IPS DF 4.7 (cell line): ENCODE data around the gene HIPK3.
"Not testable (repeated sequence)": the region's sequence is repeated elsewhere in the genome, so short reads cannot be mapped to it uniquely, and the experiment has no call there.

ENCODE experiments used
- DNase-seq: peaks from one replicate; pipeline ENCODE4 v3.0.0-alpha.2; 2013; ENCODE audit warnings: low spot score; ENCODE audit errors: extremely low read depth

HIPK3 gene

DNA sequence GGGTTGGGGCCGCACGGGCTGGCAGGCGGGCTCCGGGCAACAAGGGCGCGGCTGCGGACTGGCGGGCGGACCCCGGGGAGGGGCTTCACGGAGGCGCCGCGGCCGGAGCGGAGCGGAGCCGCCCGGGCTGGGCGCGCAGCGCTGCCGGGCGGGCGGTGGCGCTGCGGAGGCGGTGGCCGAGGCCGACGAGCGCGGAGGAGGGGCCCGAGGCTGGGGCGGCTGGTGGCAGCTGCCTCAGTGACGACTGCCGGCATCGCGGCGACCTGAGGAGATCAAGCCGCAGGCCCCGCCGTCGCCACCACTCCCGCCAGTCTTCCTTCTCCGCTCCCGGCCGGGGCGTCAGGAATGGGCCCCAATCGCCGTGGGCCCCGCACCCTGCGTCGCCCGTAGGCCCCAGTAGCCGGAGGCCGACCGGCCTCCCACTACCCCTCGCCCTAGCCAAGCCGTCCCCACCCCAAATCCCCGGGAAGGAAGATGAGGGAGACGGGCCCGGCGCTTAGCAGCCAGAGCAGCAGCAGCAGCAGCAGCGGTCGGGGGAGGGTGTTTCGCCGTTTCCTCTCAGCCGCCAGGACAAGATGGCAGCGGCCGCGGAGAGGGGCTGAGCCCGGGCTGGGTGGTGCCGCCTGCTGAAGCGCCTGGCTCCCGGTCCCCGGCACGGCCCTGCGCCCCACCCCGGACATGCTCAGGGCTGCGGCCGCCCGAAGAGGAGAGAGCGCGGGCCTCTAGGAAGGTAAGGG is at the start of gene HIPK3:
Gene HIPK3 (plus strand): TSS at position 222 of the 737 bp plus-strand sequence.
- no peak for DNase-seq

DNA sequence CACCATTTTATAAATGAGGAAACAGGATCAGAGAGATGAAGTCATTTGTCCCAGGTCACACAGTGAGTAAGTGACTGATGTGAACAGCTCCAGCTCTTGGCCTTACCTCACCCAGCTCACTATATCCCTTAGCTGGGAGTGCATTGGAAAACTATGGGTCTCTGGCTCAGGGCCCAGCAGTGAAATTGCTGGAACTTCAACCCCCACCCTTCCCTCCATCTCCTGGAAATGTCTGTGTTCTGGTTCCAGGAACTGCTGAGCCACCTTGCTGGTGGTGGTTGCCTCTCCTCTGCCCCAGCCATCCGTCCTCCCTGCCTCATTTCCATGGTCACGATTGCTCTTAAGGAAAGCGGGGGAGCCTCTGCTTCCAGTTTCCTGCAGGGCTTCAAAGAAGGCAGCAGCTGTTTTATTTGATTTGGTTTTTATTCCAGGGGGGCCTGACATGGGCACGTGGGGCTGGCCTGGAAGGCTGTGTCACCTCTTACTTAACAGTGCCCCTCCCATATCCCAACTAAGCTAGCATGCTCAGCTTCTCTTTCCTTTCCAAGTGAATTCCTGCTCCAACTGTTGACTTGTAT is 49.7 kb upstream of the HIPK3 start:
- DNase-seq, result no peak

DNA sequence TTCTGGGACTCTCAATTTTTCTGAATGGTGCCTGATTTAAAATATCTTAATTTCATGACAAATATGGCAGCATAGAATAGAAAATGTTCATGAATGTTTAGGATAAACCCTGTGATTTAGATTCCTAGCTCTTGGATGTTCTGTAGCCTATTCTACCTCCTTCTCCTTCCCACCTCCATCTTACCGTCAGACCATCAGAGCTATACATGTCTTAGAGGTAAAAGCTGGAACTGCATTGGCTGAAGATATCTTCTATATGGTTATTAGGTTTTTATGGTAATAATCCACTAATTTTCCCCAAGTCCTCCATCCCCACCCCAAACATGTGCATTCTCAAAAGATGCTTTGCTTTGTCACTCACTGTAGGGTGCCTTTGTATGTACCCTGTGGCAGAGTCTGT is 49.0 kb upstream of the HIPK3 start:
- no peak for DNase-seq

DNA sequence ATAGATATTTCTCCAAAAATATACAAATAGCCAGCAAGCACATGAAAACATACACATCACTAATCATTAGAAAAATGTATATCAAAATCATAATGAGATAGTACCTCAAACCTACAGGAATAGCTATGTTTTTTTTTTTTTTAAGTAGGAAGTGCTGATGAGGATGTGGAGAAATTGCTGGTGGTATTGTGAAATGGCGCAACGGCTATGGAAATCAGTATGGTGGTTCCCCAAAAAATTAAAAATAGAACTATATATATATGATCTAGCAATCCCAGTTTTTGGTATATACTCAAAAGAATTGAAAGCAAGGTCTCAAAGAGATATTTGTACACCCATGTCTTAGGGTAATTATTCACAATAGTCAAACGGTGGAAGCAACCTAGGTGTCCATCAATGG is 46.0 kb upstream of the HIPK3 start:
- DNase-seq, result no peak

DNA sequence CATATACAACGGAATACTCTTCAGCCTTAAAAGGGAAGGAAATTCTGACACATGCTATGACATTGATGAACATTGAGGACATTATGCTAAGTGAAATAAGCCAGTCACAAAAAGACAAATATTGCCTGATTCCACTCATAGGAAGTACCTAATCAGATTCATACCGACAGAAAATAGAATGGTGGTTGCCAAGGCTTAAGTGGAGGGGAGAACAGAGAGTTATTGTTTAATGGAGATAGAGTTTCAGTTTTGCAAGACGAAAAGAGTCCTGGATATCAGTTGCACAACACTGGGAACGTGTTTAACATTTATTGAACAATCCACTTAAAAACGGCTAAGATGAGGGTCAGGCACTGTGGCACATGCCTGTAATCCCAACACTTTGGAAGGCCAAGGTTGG is 45.6 kb upstream of the HIPK3 start:
- no peak for DNase-seq

DNA sequence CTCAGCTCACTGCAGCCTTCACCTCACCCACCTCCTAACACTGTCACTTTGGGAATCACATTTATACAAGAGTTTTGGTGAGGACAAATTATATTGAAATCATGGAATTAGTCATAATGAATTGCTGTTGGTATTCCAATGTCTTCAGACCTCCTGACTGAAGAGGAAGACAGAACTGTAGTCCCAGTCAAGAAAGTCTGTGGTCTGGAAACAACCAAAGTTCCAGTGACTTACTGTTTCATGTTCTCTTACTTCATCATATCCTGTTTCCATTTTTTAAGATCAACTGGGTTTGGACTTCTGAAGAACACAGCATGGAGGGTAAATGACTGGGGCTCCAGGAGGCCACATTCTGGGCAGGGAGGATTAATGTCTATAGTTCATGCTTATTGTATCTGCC is 43.0 kb upstream of the HIPK3 start:
- no peak for DNase-seq

DNA sequence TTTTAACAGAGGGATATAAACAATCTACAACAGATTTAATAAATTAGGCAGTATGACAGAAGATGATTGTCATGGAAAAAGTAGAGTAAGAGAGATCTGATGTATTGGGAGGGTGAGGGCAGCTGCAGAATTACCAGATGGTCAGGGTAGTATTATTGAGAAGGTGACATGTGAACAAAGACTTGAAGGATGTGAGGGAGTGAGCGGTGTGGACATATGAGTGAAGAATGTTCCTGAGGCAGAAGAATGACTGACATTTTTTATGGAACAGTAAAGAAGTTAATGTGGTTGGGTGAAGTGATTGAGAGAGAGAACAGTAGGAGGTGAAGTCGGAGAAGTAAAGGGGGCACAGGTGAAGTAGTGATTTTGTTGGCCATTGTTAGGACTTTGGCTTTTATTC is 42.4 kb upstream of the HIPK3 start:
- no peak for DNase-seq

DNA sequence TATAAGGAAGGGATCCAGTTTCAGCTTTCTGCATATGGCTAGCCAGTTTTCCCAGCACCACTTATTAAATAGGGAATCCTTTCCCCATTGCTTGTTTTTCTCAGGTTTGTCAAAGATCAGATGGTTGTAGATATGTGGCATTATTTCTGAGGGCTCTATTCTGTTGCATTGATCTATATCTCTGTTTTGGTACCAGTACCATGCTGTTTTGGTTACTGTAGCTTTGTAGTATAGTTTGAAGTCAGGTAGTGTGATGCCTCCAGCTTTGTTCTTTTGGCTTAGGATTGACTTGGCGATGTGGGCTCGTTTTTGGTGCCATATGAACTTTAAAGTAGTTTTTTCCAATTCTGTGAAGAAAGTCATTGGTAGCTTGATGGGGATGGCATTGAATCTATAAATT is 40.5 kb upstream of the HIPK3 start:
- DNase-seq, result not testable (repeated sequence)

DNA sequence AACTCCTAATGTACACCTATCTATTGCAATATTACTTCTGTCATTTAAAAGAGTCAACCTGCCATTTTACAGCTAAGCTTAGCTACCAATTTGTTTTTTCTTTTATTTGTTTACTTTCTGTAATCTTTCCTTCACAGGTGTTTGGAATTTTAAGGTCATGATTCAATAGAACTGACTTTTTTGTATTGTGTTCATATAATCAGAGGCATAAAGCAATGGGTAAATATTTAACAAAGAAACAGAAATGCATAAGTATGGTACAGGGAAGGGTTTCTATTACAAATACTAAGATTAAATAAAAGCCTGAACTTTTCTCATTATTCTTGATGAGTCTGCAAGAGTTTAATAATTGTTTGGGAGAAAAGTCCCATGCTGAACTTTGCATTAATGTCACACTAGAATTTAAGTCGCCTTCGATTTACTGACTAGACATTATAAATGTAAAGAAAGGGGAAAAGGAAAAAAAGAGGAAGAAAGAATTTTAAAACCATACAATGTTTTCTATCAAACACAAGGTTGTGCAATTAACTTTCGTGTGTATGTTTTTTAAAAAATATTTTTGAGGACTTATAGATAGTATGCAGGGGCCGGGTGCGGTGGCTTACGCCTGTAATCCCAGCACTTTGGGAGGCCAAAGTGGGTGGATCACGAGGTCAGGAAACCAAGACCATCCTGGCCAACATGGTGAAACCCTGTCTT is 35.0 kb upstream of the HIPK3 start:
- no peak for DNase-seq

DNA sequence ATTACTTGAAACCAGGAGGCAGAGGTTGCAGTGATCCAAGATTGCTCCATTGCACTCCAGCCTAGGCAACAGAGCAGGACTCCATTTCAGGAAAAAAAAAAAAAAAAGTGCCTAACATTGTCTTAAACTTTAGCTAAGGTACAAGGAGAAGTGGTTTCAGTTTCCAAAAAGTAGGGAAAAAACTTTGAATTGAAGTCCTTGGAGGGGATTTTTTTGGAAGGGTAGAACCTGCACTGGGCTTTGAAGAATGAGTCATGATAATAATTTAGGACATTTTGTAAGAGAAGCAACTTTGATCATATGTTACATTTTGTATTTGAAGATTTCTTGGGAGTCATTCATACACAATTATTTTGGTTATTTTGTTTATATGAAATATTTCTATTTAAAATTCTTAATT is 31.8 kb upstream of the HIPK3 start:
- no peak for DNase-seq

DNA sequence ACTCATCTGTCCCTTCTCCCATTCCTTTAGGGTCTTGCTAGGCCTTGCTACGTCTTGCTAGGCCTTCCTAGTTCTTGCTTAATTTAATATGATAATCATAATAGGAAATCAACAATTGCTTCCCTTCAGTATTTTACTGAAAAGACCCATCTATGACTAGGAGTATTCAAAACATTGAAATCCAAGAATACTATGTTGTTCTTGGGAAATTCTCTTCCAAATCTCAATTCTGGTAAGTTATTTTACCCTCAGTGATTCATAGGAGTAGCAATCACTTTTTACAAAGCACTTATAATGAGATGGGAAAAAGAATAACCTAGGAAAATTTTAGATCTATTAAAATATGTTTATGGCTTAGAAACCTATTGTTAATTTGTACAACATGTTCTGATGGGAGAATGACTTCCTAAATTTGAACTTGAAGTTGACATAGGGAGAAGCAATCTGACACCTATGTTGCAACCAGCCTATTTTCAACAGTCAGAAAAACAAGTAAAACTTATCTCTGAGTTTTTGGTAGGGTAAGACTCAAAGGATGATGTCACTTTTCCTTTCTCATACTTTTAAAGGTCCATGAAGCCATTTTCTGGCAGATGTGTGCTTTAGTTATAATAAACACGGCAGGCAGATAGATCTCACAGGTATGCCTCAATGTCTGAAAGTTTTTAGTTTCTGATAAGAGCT is 29.5 kb upstream of the HIPK3 start:
- no peak for DNase-seq

DNA sequence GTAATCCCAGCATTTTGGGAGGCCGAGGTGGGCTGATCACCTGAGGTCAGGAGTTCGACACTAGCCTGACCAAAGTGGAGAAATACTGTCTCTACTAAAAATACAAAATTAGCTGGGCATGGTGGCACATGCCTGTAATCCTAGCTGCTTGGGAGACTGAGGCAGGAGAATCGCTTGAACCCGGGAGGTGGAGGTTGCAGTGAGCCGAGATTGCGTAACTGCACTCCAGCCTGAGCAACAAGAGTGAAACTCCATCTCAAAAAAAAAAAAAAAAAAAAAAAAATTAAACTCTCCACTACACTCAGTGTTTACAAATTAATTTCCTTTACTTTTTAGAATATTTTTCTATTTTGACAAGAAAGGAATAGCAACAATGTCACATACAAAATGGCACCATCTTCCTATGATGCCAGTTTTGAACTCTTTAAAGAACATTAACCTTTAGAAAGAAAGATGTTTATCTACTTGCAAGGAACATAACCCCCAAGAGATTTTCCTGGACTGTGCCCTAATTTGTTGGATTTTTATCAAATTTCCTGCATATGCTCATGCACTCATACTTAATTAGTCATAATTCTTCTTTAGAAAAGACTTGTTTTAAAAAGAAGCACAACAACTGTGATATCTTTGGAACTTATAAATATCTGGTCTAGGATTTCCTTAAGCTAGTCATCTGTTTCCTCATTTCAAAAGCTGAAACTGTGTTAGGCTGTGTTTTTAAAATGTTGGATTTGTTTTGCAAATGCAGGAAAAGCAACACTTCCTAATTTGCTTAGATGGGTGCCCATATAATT is 22.6 kb upstream of the HIPK3 start:
- DNase-seq, result no peak

DNA sequence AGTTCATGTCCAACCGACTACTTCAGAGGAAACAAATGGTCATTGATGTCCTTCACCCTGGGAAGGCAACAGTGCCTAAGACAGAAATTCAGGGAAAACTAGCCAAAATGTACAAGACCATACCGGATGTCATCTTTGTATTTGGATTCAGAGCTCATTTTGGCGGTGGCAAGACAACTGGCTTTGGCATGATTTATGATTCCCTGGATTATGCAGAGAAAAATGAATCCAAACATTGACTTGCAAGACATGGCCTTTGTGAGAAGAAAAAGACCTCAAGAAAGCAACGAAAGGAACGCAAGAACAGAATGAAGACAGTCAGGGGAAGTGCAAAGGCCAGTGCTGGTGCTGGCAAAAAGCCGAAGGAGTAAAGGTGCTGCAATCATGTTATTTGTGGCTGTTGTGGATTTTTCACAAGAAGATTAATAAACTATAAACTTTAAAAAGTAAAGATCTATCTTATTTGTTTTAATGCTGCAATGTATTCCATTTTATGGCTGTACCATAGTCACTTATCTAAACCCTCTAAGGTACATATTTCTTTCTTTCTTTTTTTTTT is 20.1 kb upstream of the HIPK3 start:
- no peak for DNase-seq

DNA sequence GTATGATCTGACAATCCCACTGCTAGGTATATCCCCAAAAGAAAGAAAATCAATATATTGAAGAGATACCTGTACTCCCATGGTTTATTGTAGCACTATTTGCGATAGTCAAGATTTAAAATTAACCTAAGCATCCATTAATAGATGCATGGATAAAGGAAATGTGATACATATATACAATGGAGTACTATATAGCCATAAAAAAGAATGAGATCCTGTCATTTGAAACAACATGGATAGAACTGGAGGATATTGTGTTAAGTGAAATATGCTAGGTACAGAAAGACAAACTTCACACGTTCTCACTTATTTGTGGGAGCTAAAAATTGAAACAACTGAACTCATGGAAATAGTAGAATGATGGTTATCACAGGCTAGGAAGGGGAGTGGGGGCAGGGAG is 14.6 kb upstream of the HIPK3 start:
- no peak for DNase-seq

DNA sequence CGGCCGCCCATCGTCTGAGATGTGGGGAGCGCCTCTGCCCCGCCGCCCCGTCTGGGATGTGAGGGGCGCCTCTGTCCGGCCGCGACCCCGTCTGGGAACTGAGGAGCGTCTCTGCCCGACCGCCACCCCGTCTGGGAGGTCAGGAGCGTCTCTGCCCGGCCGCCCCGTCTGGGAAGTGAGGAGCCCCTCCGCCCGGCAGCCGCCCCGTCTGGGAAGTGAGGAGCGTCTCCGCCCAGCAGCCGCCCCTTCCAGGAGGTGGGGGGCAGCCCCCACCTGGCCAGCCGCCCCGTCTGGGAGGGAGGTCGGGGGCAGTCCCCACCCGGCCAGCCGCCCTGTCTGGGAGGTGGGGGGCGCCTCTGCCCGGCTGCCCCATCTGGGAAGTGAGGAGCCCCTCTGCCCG is 13.5 kb upstream of the HIPK3 start:
- not testable (repeated sequence) for DNase-seq

DNA sequence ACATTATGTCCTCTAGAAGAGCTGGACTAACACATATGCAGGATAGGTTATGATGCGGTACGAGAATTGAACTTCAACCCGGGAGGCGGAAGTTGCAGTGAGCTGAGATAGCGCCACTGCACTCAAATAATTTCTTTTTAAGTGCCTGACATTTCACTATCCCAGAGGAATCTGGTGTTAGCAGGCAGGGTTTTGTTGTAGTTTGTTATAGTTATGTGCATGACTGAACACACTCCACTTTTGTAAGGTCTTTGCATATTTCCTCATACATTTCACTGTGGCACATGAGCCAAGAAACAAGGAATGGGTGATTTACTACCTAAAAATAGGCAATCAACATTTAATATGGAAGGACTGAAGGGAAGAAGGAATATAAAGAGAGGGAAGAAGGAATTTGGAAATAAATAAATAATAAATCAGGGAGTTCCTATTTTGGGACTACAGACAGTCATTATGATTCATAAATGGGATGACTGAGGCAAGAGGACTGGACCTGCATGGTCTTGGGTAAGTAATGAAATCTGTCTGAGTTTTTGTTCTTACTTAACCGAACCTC is 8.7 kb upstream of the HIPK3 start:
- no peak for DNase-seq

DNA sequence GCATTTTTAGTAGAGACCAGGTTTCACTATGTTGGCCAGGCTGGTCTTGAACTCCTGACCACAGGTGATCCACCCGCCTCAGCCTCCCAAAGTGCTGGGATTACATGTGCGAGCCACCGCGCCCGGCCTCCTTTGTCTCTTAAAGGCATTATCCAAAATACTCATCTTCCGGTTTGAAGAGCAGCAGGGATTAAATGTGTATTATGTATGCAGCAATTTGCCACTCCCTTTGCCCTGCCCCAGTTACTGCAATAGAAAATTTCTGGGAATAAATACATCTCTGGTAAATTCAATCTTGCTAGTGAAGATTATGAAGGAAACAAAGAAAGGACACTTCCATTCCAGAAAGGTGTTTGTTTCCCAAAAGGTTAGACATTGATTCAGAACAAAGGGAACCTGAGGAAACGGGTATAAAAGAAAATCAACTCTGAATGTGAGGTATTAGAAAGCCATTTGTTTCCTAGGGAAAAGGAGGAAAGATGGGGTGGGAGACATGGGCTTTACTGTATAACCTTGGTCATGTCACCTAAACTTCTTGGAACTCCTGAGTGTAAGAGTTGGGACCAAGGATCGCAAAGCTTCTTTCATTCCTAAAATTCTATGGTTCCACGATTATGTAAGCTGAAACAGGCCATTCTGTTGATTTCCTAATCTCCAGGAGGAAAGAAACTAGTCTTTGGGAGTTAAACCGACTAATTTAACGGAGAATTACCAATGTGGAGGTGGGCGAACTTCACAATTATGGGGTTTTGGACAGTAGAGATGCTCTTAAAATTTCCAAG is 959 bp upstream of the HIPK3 start:
- DNase-seq, result no peak

DNA sequence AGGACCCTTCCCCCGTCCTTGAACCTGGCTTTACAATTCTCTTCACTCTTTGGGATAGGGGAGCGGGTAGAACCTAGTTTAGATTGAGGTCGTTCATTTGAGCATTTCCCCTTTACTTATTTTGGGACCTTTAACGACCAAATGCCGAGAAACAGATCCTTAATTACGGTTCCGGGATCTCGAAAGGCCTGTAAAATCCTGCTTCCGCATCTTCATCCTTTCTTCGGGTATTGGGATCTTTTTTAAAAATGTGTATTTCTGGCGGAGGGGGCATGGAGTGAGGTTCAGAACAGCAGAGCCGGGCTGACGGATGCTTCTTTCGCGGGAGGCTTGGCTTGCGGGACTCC is 395 bp upstream of the HIPK3 start:
- DNase-seq, result no peak

DNA sequence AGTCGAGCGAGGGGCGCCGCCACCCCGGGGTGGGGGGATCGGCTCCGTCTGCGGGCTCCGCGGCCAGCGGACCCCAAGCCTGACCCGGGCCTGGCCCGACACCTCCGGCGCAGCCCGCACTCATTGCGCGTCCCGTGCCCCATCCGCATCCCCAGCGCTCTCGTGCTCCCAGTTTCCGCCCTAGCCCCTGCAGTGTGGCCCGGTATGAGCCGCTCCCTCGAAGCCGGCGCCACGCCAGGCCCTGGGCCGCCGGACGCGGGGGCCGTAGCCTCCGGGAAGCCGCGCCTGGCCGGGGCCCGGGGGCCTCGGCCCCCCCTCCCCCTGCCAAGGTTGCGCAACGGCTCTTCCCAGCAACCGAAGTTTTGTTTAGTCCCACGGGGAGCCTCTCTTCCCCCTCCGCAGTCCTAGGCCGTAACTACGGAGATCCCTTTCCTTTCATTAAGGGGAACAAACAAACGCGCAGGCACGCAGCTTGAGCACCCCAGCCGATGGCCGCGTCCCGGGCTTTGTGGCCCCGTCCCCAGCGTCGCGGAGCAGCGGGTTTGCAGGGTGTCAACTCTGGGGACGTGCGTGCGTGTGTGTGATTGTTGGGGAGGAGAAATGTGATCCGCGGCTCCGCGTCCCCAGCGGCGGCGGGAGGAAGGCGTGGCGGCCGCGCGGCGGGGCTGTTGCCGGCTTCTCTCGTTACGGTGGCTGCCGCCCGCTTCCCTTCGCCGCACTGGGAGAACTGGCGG is 883 bp downstream of the HIPK3 start:
- DNase-seq, result no peak
